HG02938 (cell line): ENCODE results near the gene PIWIL4.
A peak's percentile ranks its signal among the peaks of the same experiment; 100 is the strongest.
"Not testable (repeated sequence)": the region's sequence is repeated elsewhere in the genome, so short reads cannot be mapped to it uniquely, and the experiment has no call there.

ENCODE experiments used
- ATAC-seq: cut with Tn5 transposase; IDR thresholded peaks from one replicate; pipeline ENCODE4 v1.9.1; 2021; ENCODE audit warnings: mild to moderate bottlenecking, moderate library complexity; ENCODE audit not compliant: unreplicated experiment

PIWIL4 gene

GRCh38 chr11:94583866-94584500 lies 16.8 kb downstream of the PIWIL4 start:
- ATAC-seq, result peak; percentile 30

- no peak for ATAC-seq
Observed at GRCh38 chr11:94584978-94585377, 17.8 kb downstream of the PIWIL4 start.

- no peak for ATAC-seq
Observed at GRCh38 chr11:94585399-94585798, 18.2 kb downstream of the PIWIL4 start.

- no peak for ATAC-seq
Observed at GRCh38 chr11:94586546-94586945, 19.4 kb downstream of the PIWIL4 start.

- no peak for ATAC-seq
Observed at GRCh38 chr11:94586978-94587377, 19.8 kb downstream of the PIWIL4 start.

- no peak for ATAC-seq
Observed at GRCh38 chr11:94588366-94588942, 21.3 kb downstream of the PIWIL4 start.

- no peak for ATAC-seq
Observed at GRCh38 chr11:94590352-94591041, 23.3 kb downstream of the PIWIL4 start.

GRCh38 chr11:94593030-94593429 lies 25.9 kb downstream of the PIWIL4 start:
- ATAC-seq, result peak; percentile 94

- peak; percentile 52 for ATAC-seq
Observed at GRCh38 chr11:94595076-94595475, 27.9 kb downstream of the PIWIL4 start.

- no peak for ATAC-seq
Observed at GRCh38 chr11:94597896-94598295, 30.7 kb downstream of the PIWIL4 start.

- ATAC-seq, result no peak
Observed at GRCh38 chr11:94599510-94599909, 32.3 kb downstream of the PIWIL4 start.

GRCh38 chr11:94602430-94603372 lies 35.5 kb downstream of the PIWIL4 start:
- peak; percentile 85 for ATAC-seq

- ATAC-seq, result no peak
Observed at GRCh38 chr11:94603587-94603986, 36.4 kb downstream of the PIWIL4 start.

GRCh38 chr11:94604482-94604881 lies 37.3 kb downstream of the PIWIL4 start:
- no peak for ATAC-seq

GRCh38 chr11:94613120-94613519 lies 46.0 kb downstream of the PIWIL4 start:
- no peak for ATAC-seq

GRCh38 chr11:94623120-94623735 lies 56.1 kb downstream of the PIWIL4 start:
- no peak for ATAC-seq

GRCh38 chr11:94625422-94625821 lies 58.3 kb downstream of the PIWIL4 start:
- not testable (repeated sequence) for ATAC-seq

GRCh38 chr11:94627003-94627560 lies 59.9 kb downstream of the PIWIL4 start:
- not testable (repeated sequence) for ATAC-seq

GRCh38 chr11:94629741-94630140 lies 62.6 kb downstream of the PIWIL4 start:
- no peak for ATAC-seq

- no peak for ATAC-seq
Observed at GRCh38 chr11:94630221-94630620, 63.1 kb downstream of the PIWIL4 start.
